ENCODE measurements around the gene COQ9. TPM values are rescaled to one million over a fixed set of nuclear protein-coding genes. Genes with fewer than 3 reads are reported as not detected.

The COQ9 gene
- total RNA-seq, 1 experiment from 2014 or later: 77.7 TPM

GRCh38 chr16:57510016-57510871, 63.0 kb downstream of the COQ9 start:
- peaks cover 41% of the 10 kb centered on the region for H3K27me3 Mint-ChIP-seq (ENCODE audit: unreplicated experiment)
- DNase-seq: no peak
- intact Hi-C loops (cut with micrococcal nuclease; ENCODE audit: unreplicated experiment): loop anchor here (10.0 kb wide), 1 partner anchor 425 kb away; no protein-coding TSS in a partner anchor
- CTCF ChIA-PET: interaction anchor here (0.6 to 0.7 kb wide), 2 partner anchors 10 to 168 kb away, joined by 3 read pairs; no protein-coding TSS in a partner anchor
- no TSS peak for BruUV-seq (replicated peaks)
- no peaks in the 10 kb centered on the region for H3K4me1 Mint-ChIP-seq (ENCODE audit: low read depth, unreplicated experiment)
- TF ChIP-seq CTCF (IDR thresholded peaks at IDR 0.05; ENCODE audit: unreplicated experiment): no peak
- H3K36me3 Mint-ChIP-seq (ENCODE audit: insufficient read depth, unreplicated experiment): no peaks in the 10 kb centered on the region
- H3K27ac Mint-ChIP-seq (ENCODE audit: unreplicated experiment): no peak overlapping the region
- H3K9me3 Mint-ChIP-seq (ENCODE audit: low read depth, unreplicated experiment): no peaks in the 10 kb centered on the region
- no peak overlapping the region for H3K4me3 Mint-ChIP-seq (ENCODE audit: low read depth, unreplicated experiment)

Other genes starting within 250 kb of the COQ9 start
- 32.6 and 33.3 TPM in 2 replicates for gene ARL2BP, start 202.2 kb upstream of the COQ9 start, total RNA-seq (2022)
- 38.3 and 40.3 TPM in 2 replicates for gene PLLP, start 162.8 kb upstream of the COQ9 start, total RNA-seq (2022)
- 2.6 and 4.5 TPM in 2 replicates for gene CCL22, start 88.7 kb upstream of the COQ9 start, total RNA-seq (2022)
- gene CX3CL1, start 75.0 kb upstream of the COQ9 start, total RNA-seq (2022): 17.6 and 41.4 TPM in 2 replicates
- gene CCL17, start 42.7 kb upstream of the COQ9 start, total RNA-seq (2022): not detected in 2 replicates
- 76.6 and 77.2 TPM in 2 replicates for gene CIAPIN1, start 94 bp upstream of the COQ9 start, total RNA-seq (2022)
- gene POLR2C, start 15.2 kb downstream of the COQ9 start, total RNA-seq (2022): 69.4 and 80.0 TPM in 2 replicates
- 23.0 and 34.7 TPM in 2 replicates for gene DOK4, start 39.0 kb downstream of the COQ9 start, total RNA-seq (2022)
- gene CCDC102A, start 89.1 kb downstream of the COQ9 start, total RNA-seq (2022): 6.8 and 7.9 TPM in 2 replicates
- 0.85 and 1.5 TPM in 2 replicates for gene ADGRG5, start 95.2 kb downstream of the COQ9 start, total RNA-seq (2022)
- gene ADGRG1, start 181.2 kb downstream of the COQ9 start, total RNA-seq (2022): 269 and 278 TPM in 2 replicates
- gene ADGRG3, start 220.8 kb downstream of the COQ9 start, total RNA-seq (2022): not detected in 2 replicates
- gene DRC7, start 247.3 kb downstream of the COQ9 start, total RNA-seq (2022): not detected in 2 replicates